Panc1 (cell line): ENCODE data around the gene RAP1B. TPM values are rescaled to one million over a fixed set of nuclear protein-coding genes. Genes with fewer than 3 reads are reported as not detected.

Experiments used
- ATAC-seq: fragments of 200-7000 bp; cut with Tn5 transposase; 2 replicates; pipeline ENCODE4 v1.9.1; 2020; ENCODE audit warnings: mild to moderate bottlenecking, moderate library complexity
- BruUV-seq: library from RNA; stranded (reverse); fragments of 400-500 nt; replicated peaks from 2 replicates; lab custom pipeline; 2021; lab: Mats Ljungman, UMichigan
- CTCF ChIA-PET: fragments of 300-600 bp; sonication (Branson Sonifier 250); formaldehyde crosslinking; loops from one replicate; lab custom pipeline; 2022; ENCODE audit warnings: antibody characterized with exemption; lab: Charles Lee
- POLR2A ChIA-PET: fragments of 300-600 bp; sonication (Branson Sonifier 250); formaldehyde crosslinking; loops from one replicate; lab custom pipeline; 2022; ENCODE audit warnings: antibody characterized with exemption; lab: Charles Lee
- DNase-seq: peaks from one replicate; pipeline ENCODE4 v3.0.0-alpha.2; 2010; ENCODE audit warnings: low read depth, low spot score
- H3K27ac ChIP-seq: 2 replicates; pipeline ENCODE4 v1.5.1; 2011; ENCODE audit warnings: mild to moderate bottlenecking, low read length, inconsistent platforms
- H3K27me3 ChIP-seq: fragments of 200-500 bp; sonication (Bioruptor generic); 2 replicates; pipeline ENCODE4 v1.6.0; 2014; ENCODE audit warnings: low read length, inconsistent platforms; ENCODE audit not compliant: control insufficient read depth, insufficient read depth
- H3K36me3 ChIP-seq: fragments of 200-500 bp; sonication (Bioruptor generic); 2 replicates; pipeline ENCODE4 v1.5.1; 2014; ENCODE audit warnings: inconsistent platforms, mild to moderate bottlenecking, low read length, moderate library complexity; ENCODE audit not compliant: control insufficient read depth, insufficient read depth
- H3K4me1 ChIP-seq: 2 replicates; pipeline ENCODE4 v1.5.1; 2011; ENCODE audit warnings: inconsistent platforms, mild to moderate bottlenecking, low read length, moderate library complexity; ENCODE audit not compliant: control insufficient read depth, insufficient read depth
- H3K4me3 ChIP-seq, 2 experiments: 2 replicates each; pipeline ENCODE4 v1.5.1; 2011 to 2012; ENCODE audit warnings: low read depth in 2 of 2, low read length in 2 of 2, mild to moderate bottlenecking in 2 of 2, inconsistent platforms in 1 of 2, moderate library complexity in 1 of 2
- H3K9me3 ChIP-seq: fragments of 200-500 bp; sonication (Bioruptor generic); 2 replicates; pipeline ENCODE4 v1.5.1; 2014; ENCODE audit warnings: low read depth, mild to moderate bottlenecking, inconsistent platforms, low read length, moderate library complexity; ENCODE audit not compliant: control insufficient read depth, insufficient read depth
- POLR2AphosphoS5 ChIP-seq: IDR thresholded peaks from 2 replicates; pipeline ENCODE4 v1.6.1; 2012; ENCODE audit warnings: mild to moderate bottlenecking, low read depth, low read length, moderate library complexity
- REST ChIP-seq, 2 experiments: IDR thresholded peaks; 2 replicates each; pipeline ENCODE4 v1.6.1; 2011 to 2012; ENCODE audit warnings: low read depth in 2 of 2, control low read depth in 1 of 2, low read length in 1 of 2, mild to moderate bottlenecking in 1 of 2, moderate library complexity in 1 of 2; ENCODE audit not compliant: insufficient read depth in 1 of 2
- SIN3A ChIP-seq: IDR thresholded peaks from 2 replicates; pipeline ENCODE4 v1.6.1; 2012; ENCODE audit warnings: low read depth, mild to moderate bottlenecking, low read length, moderate library complexity, borderline replicate concordance; ENCODE audit not compliant: insufficient read depth
- TCF7L2 ChIP-seq: IDR thresholded peaks from 2 replicates; pipeline ENCODE4 v1.6.1; 2011; ENCODE audit warnings: mild to moderate bottlenecking, low read depth, low read length, inconsistent platforms
- in situ Hi-C: cut with HindIII; loops from 2 replicates; pipeline ENCODE4 v1.10.0; 2016; ENCODE audit warnings: low sequenced_read_pairs, low pct_unique_long_range_greater_than_20kb
- intact Hi-C: fragments of 100-400 bp; cut with micrococcal nuclease; formaldehyde crosslinking; loops from one replicate; pipeline ENCODE4 v1.10.0; 2022; ENCODE audit not compliant: unreplicated experiment
- total RNA-seq: library from RNA; stranded (reverse); gene quantifications from one replicate; pipeline ENCODE4 v1.2.1, GENCODE V29; 2021; ENCODE audit not compliant: unreplicated experiment
- TF ChIP-seq, protein P1 (sequence below): fragments of 450-650 bp; IDR thresholded peaks from 2 replicates; pipeline ENCODE4 v1.5.1; 2017; ENCODE audit warnings: mild to moderate bottlenecking

RAP1B gene
- total RNA-seq, 1 experiment from 2014 or later, result 328 TPM

DNA sequence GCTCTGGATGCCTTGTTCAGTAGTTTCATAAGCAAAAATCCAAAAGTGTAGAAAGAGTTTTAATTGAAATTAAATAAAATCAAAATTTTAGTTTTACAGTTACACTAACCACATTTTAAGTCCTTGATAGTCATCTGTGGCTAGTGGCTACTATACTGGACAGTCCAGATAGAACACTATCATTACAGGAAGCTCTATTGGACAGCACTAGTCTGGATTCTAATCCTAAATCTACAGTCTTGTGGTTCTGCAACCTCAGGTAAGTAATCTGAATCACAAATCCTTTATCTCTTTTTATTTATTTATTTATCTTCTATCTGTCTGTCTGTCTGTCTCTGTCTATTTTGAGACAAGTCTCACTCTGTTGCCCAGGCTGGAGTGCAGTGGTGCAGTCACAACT, 18.0 kb downstream of the RAP1B start:
- CTCF ChIA-PET, result no interaction called here

GRCh38 chr12:68630050-68630449, 19.4 kb downstream of the RAP1B start:
- peak; percentile 57; the same call in 1 of the 2 replicates for ATAC-seq
- Histone ChIP-seq H3K27ac (peak overlapping the region; percentile 55), H3K36me3 (peaks cover 4% of the 10 kb centered on the region; the same call in 1 of the 2 replicates), H3K9me3 (no peaks in the 10 kb centered on the region; the same call in 1 of the 2 replicates), H3K27me3 (no peaks in the 10 kb centered on the region), H3K4me3 (no peak overlapping the region), H3K4me1 (peaks cover 66% of the 10 kb centered on the region)
- POLR2A ChIA-PET, result interaction anchor here (0.6 kb wide), 1 partner anchor 11 kb away, joined by 4 read pairs; no protein-coding TSS in a partner anchor
- no peak for DNase-seq
- TF ChIP-seq REST (IDR thresholded peaks at IDR 0.05; ENCODE audit: insufficient read depth in 1 of 2, low read depth in 2 of 2, low read length in 1 of 2) (no peak), TCF7L2 (no peak), POLR2AphosphoS5 (no peak), SIN3A (no peak)
- TF ChIP-seq, protein P1, sequence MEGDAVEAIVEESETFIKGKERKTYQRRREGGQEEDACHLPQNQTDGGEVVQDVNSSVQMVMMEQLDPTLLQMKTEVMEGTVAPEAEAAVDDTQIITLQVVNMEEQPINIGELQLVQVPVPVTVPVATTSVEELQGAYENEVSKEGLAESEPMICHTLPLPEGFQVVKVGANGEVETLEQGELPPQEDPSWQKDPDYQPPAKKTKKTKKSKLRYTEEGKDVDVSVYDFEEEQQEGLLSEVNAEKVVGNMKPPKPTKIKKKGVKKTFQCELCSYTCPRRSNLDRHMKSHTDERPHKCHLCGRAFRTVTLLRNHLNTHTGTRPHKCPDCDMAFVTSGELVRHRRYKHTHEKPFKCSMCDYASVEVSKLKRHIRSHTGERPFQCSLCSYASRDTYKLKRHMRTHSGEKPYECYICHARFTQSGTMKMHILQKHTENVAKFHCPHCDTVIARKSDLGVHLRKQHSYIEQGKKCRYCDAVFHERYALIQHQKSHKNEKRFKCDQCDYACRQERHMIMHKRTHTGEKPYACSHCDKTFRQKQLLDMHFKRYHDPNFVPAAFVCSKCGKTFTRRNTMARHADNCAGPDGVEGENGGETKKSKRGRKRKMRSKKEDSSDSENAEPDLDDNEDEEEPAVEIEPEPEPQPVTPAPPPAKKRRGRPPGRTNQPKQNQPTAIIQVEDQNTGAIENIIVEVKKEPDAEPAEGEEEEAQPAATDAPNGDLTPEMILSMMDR, result no peak
- intact Hi-C loops (no loop called here), in situ Hi-C loops (no loop called here)
- BruUV-seq, result no TSS peak
- CTCF ChIA-PET, result no interaction called here

More for the DNA sequence above, 18.0 kb downstream of the RAP1B start:
- TF ChIP-seq POLR2AphosphoS5 (no peak), TCF7L2 (no peak), SIN3A (no peak), REST (IDR thresholded peaks at IDR 0.05; ENCODE audit: insufficient read depth in 1 of 2, low read depth in 2 of 2, low read length in 1 of 2) (no peak)
- TF ChIP-seq, protein P1, result no peak
- Histone ChIP-seq H3K4me1 (peaks cover 62% of the 10 kb centered on the region), H3K9me3 (no peaks in the 10 kb centered on the region; the same call in 1 of the 2 replicates), H3K4me3 (no peak overlapping the region), H3K36me3 (peaks cover 4% of the 10 kb centered on the region; the same call in 1 of the 2 replicates), H3K27ac (peak overlapping the region; percentile 48; the same call in 1 of the 2 replicates), H3K27me3 (no peaks in the 10 kb centered on the region)
- BruUV-seq, result no TSS peak
- ATAC-seq, result peak; percentile 33; the same call in 1 of the 2 replicates
- POLR2A ChIA-PET, result no interaction called here
- intact Hi-C loops (no loop called here), in situ Hi-C loops (no loop called here)
- no peak for DNase-seq
